NCI-H524 (cell line): ENCODE data around the gene ZNF423.

Source experiments
- DNase-seq, 2 experiments: peaks; one replicate each; lab custom pipeline; 2025; lab: John Stamatoyannopoulos, UW

The ZNF423 gene

DNA sequence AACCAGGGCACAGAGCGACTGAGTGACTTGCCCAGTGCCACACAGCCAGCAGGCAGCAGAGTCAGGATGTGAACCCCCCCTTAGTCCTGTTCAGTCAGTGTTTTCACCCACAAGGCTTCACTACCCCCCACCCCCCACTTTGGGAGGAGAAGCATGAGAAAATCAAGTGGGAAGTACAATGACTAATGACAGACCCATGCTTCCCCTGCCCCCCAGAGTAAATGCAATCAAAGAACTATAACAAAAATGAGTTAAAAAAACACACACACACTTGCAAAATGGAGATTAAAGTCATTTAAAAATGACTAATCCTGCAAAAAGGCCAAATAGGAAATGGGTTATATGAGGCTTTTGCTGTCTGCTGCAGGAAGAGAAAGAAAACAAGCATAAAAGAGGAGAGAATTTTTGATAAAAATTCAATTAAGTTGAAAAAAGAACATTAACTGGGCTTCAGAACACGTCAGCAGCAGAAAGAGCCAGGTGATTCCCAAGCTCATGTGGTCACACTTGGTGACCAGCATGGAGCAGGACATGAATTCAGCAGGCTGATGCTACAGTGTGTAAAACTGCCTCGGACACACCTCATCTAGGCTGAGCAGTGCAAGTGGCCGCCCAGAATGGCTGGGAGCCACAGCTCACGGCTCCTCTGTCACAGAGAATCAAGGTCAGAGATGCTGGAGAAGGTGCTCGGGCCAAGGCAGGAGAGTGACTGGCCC is 212.3 kb downstream of the ZNF423 start:
- no peak for DNase-seq

DNA sequence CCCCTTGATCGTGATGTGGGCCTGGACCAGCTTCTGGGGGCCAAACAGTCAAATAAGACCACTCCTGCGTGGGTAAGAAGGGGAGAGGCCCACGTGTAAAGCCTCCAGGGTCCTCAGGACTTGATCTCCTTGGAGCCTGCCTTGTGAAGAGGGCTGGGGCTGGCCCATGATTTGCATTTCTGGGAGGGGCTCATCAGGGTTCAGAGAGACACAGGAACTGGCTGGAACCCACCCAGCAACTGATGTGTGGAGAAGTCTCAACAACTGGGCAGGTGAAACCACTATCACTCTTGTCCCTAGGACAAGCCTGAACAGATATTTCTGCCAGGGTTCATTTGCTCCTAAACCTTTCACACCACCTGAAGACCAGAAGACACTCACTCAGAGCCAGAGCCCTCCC is 214.7 kb downstream of the ZNF423 start:
- no peak for DNase-seq

DNA sequence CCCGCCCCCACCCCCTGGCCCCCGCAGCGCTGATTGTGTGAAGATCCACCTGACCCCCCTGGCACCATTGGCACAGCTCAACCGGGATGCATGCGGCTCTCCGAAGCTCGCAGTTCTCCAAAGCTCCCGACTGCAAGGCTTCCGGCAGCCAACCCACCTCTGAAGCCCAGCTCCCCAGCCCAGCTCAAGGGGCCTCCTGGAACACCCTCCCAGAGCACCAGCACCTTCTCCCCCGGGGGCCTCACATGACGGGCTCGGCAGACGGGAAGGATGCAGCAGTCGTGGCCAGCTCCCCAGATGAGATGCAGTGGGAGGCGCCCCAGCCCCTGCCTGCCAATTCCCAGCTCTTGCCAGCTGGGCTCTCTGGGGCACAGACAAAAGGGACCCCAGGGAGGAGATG is 215.3 kb downstream of the ZNF423 start:
- DNase-seq, result no peak

DNA sequence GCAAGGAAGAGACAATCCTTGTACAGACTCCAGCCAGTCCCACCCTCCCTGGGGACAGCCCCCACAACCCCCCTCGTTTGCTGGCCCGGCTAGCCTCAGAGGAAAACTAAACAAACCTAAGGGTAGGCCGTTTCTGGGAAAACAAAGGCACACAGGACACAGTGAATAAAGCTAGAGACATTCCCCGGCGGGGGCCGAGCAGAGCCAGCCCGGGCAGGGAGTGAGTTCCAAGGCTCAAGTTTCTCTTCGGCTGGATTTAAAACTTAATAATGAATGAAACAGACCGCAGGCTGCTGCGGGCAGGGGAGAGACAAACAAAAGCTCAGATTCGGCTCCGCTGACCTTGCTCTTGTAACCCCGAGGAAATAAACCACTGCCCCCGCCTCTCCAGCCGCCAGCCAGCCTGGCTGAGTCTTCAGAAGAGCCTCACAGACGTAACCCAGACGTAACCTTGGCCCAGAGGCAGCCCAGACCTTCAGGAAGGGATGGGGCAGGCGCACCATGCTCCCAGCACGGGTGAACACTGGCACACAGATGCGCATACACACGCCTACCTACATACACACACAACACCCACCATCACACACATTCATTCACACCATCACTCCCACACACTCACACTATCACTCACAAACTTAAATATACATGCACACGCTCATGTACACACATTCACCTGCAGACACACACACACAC is 216.0 kb downstream of the ZNF423 start:
- DNase-seq, result no peak

DNA sequence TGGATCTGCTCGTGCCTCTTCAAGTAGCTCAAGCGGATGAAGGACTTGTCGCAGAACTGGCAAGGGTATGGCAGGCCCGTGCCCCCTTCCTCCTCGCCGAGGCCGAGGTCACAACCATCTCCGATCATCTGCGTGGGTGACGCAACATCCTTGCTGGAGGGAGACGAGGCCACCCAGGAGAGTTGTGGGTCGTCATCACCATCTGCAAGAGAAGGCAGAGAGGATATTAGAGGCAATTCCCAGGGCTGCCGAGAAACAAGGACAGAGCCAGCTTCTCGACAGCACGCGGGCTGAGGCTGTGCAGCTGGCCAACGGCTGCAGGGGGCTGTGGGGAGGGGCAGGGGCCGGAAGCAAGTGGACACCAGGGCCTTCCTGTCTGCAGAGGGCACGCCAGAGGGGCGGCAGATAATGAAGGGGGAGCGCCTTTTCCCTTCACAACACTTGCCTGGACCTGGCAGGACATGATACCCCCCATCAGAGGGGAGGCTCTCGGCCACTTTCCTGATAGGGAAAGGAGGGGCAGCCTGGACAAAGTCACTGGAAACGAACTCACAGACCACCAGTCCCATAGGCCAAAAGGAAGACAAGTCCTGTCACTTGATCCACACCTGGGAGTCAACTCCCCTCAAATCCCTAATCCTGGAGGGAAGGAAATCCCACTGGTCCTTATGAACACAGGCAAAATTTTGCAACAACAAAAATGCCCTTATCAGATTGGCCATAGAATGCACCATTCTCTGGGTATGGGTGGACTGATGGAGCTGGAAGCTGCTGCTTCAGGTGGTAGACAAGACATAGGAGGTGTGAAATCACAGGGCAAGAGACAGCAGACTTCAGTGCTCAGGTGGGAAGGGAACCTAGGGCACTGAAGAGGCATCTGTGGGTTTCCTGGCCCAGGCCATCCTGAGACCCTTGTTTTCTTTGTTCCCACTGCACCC is 217.0 kb downstream of the ZNF423 start:
- DNase-seq, result no peak

DNA sequence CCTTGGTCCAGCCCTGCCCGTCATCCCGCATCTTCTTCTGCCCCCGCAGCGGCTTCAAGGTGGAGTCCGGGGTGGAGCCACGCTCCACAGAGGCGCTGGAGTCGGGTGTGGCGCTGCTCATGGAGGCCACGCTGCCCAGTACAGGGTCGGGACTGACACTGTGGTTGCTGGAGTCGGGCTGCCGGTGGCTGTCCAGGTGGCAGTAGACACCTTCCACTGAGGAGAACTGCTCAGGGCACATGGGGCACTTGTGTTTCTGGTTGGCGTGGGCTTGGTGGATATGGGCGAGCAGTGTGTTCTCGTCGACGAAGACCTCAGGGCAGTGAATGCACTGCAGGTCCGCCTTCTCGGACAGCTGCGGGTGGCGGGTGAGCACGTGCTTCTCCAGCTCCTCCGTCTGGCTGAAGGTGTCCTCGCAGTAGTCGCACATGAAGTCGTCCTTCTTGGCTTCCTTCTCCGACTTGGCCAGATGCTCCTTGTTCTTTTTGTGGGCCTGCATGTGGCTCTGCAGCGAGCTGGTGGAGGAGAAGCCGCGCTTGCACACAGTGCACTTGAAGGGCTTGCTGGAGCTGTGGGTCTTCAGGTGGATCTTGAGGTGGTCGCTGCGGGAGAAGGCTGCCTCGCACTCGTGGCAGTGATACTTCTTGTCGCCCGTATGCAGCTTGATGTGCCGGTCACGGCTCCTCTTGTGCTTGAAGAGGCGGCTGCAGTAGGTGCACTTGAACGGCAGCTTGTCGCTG is 217.8 kb downstream of the ZNF423 start:
- peak in 1 of 2 experiments; percentile 35 for DNase-seq

DNA sequence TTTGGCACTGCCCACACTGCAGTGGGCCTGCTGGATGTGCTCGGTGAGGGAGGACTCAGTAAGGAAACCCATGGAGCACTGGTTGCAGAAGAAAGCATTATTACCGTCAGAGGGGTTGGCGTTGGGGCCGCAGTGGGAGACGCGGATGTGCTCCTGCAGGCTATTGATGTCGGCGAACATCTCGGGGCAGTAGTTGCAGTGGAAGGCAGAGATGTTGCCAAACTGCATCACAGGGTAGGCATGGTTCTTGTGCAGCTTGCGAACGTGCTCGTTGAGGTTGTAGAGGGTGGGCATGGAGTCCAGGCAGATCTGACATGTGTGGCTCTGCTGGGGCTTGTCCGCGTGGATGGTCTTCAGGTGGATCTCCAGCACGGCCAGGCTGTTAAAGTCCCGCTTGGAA is 218.4 kb downstream of the ZNF423 start:
- DNase-seq, result no peak

DNA sequence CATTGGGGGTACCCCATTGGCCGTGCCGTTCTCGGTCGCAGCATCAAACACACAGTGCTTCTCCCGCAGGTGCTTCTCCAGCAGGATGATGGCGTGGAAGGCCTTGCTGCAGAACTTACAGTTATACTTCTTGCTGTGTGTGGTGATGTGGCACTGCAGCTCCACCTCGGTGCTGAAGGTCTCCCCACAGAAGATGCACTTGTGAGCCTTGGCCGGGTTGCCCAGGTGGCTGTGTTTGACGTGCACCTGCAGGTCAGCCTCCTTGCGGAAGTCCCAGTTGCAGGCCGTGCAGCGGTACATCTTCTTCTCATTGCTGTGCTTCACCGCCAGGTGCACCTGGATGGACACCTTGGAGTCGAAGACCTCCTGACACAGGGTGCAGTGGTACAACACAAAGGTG is 219.3 kb downstream of the ZNF423 start:
- DNase-seq, result no peak

DNA sequence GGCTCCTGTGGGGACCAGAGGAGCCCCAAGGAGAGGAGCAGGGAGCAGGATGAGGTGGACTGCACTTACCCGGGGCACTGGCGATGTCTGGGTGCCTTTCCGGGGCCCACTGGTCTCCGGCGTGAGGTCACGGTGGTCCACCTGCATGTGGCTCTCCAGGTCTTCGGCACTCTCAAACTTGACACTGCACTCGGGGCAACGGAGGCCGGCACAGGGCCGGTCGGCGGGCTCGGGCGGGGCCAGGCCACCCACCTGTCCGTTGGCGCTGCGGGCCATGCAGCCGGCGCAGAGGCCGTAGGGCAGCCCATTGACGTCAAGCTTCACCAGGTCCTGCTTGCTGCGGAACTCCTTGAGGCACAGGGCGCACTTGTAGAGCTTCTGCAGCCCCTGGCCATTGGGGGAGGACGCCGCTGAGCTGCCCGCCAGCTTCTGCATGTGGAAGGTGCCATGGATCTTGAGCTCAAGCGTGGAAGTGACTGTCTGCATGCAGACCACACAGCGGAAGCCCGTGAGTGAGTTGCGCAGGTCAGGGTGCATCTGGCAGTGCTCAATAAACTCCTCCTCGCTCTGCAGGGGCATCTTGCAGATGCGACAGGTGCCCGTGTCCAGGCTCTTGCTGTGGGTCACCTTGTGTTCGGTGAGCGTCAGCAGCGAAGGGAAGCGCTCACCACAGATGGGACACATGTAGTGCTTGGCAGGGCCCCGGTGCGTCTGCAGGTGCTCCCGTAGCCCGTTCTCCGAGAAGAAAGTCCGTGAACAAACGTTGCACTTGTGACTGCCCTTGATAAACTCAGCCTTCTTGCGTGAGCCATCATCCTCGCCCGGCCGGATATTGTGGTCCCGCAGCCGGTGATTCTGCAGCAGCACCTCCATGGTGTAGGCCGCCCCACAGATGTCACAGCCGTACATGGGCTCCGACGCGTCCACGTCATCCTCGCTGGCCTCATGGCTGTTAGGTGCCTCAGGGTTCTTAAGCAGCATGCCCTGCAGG is 220.0 kb downstream of the ZNF423 start:
- DNase-seq, result no peak

DNA sequence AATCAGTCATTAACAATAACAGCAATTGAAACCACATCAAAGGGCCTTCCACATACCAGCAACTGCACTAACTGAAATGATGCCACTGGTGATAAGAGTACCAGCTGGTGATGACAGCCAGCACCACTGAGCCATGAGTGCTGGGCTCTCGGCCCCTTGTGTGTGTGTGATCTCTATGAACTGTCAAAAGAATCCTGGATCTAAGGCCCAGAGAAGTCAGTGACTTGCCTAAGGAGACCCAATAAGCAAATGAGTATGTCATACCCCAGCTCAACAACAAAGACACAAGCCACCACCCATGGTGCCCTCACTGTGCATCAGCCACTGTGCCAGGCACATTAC is 220.9 kb downstream of the ZNF423 start:
- no peak for DNase-seq

DNA sequence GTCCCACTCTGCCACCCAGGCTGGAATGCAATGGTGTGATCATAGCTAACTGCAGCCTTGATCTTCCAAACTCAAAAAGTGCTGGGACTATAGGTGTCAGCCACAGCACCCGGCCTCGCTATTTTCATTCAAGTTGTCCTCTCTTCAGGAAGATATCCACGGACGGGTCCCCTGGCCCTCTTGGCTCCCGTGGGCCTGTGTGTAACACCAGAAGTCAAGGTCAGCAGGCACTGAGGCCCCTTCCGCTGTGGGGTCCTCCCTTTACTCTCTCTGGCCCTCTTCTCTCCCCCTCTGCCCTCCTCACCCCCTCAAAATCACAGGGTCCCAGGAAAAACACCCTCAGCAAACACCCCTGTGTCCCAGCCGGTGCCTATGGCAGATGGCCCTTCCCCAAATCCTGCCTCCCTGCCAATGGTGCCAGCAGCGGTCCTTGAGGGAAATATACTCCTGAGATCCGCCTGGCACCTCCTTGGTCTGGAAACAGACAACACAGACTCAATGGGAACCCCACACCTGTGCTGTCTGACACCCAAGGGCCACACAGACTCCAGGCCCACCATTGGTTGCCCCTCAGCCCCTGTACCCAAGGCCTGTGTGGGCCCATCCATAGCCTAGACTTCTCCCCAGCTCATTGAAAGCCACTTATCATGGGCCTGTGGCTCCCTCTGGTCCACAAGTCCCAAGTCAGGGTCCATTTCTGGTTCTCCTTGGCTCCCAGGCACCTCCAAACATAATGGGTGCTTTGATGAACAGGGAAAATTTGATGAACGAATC is 221.5 kb downstream of the ZNF423 start:
- DNase-seq, result no peak

DNA sequence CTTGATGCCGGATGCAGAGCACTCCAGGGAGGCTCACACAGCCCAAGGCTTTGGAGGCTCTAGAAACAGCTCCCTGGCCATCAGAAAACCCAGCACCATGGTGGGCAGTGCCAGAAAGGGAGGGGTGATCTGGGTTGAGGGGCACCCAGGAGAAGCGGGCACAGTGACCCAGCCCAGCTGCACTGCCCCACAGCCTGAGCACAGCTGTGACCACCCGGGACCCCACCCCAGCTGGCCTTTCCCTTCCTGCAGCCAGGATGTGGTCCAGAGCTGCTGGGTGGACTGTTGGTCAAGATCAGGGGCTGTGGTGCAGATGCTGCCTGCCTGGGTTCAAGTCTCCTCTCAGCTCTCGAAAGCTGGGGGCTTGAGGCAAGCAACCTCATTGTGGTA is 223.1 kb downstream of the ZNF423 start:
- DNase-seq, result no peak

DNA sequence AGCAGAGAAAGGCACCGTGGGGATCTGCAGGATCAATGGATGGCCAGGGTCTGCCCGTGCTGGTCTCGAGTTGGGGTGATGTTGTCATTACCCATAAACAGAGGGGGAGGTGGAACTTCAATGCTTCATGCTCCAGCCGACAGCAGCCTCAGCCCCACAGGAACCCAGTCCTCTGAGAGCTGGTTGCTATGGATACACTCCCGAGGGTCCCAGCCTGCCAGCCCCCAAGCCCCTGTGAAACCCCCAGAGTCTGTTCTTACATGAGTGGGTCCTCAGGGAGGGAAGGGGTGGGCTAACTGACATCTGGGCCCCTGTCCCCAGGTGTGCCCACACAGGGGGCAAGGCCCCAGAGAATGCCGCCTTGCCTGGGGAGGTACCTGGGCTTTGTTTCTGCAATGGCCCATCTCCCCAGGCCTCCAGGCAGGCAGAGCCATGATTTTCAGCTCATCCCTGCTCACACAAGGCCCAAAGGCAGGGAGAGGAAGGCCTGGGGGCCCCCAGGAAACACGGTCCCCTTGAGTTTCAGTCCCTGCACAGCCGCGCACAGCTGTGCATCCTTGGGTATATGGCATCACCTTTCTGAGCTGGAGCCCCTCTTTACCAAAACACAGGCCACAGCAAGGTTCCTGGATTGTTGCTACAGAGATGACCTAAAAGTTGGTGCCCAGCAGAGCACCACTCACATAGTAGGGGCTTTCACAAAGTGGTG is 223.7 kb downstream of the ZNF423 start:
- DNase-seq, result no peak

DNA sequence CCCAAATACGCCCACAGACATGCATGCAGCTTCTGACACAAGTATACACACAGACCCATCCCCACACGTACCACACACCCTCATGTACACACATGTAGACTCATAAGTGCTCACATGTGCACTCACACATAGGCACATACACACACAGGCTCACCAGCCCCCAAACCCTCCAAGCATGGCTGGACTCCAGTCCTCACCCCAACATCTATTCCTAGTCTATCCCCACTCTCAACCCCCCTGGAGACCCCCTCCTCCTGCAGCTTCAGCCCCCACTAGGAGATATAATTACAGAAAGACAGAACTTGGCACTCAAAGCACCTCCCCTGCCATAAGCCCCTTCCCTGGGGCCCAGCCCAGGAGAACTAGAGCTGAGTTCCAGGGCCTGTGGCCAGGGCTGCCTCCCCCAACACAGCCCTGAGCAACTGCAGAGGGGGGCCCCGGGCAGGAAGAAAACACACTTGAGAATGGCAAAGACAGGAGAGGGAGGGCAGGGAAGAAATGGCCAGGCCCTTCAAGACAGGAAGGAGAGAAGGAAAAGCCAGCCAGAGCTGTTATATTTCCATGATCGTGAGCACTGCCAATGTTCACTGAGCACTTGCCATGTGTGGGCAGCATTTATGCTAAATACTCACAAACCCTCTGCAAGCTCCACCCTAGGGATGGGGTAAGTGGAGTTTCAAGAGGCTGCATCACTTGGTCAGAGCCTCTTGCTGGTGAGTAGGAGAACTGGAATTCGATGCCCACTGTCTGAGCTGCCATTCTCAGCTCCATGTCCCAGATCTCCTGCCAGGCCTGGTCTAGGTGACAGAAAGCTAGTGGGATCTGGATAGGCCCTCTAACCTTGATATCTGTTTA is 224.5 kb downstream of the ZNF423 start:
- no peak for DNase-seq

DNA sequence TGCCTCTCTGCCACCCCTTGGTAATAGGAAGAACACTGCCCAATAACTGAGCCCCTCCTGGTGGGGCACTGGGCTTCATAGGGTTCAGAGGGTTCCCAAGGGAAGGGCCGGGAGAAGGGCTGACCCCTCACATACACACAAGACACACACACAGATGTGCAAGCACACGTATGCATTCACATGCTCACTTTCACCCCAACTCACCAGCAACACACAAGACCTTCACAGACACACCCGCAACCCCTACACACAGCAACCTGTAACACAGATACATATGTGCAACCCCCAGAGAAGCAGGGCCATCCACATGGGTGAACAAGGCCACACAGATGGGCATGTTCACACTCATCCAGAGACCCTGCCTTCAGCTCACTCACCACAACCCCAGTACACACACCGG is 225.1 kb downstream of the ZNF423 start:
- no peak for DNase-seq

DNA sequence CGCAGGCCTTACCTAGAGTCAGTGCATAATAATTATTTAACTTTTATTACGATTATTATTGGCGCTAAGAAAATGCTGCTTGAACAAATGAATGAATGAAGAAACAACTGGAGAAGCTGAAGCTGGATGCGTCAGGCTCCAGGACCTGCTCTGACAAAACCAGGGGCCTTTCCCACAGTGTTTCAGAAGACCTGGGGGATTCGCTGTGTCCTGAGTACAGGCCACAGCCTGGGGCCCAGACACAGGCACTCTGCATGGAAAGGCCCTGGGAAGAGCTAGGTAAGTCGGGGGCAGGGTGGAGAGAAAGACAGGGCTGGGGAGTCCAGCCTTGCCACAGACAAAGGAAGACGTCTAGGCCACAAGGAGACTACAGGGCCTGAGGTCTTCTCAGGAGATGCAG is 226.1 kb downstream of the ZNF423 start:
- DNase-seq, result no peak

DNA sequence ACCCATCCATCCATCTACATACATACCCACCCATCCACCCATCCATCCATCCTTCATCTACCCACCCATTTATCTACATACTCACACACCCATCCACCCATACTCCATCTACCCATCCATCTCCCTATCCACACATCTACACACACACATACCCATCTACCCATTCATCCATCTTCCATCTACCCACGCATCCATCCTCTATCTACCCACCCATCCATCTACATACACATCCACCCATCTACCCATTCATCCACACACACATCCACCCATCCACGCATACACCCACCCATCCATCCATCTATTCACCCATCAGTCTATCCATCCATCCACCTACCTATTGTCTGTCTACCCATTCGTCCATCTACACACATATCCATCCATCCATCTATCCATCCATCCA is 227.8 kb downstream of the ZNF423 start:
- DNase-seq, result no peak

DNA sequence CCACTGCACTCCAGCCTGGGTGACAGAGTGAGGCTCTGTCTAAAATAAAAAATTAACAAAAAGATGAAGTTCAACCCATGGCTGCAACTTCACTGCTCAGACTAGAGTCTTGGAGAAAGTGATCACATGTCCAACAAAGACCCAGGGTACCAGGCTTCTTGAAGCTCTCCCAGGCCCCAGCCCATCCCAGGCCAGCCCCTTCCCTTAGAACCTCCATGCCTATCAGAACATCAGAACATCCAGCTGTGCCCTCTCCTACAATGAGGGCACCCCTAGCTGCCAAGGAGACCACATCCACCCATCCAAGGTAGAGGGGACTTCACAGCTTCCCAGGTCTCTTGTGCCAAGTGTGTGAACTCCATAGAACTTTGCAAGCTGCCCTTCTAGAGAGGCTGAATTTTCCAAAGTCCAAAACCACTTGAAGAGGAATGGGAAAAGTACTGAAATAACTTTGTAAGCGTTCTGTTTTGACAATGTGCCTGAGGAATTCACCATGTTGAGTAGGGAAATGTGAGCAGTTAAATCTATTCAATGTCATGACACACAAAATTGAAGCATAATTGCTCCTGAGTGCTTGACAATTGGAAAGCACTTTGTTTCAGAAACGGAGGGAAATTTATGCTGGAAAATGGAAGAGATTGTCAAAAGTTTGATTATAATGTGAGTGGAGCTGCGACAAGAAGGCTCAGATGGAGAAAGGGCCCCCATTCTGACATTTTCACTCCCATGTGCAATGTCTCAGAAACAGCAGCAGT is 230.4 kb downstream of the ZNF423 start:
- DNase-seq, result no peak
